ENCODE data around the gene NPC2. TPM values are rescaled to one million over a fixed set of nuclear protein-coding genes. Genes with fewer than 3 reads are reported as not detected.

The NPC2 gene
- total and polyA plus RNA-seq, 2 of the 4 experiments (the other 2 are of a cell fraction), result 210 to 273 TPM

DNA sequence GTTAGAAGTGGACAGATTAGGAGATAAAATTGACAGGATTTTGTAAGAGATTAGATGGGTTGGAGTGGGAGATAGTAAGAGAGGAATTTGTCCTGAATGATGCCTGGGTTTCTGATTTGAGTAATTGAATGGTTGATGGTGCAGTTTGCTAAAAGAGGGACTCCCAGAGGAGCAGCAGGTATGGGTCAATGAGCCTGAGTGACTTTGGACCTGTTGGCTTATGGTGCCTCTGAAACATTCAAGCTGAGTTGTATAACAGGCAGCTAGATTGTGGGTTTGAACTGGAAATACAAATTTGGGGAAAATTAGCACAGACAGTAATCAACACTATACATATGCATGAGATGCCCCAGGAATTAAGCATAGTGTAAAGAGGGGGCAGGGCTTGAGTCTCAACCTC lies 50.3 kb downstream of the NPC2 start:
- H4K91ac ChIP-seq (ENCODE audit: insufficient read depth, low read depth, low read length), result no peak overlapping the region
- no peak overlapping the region for H4K8ac ChIP-seq (ENCODE audit: low read depth in 2 of 2, low read length in 2 of 2)
- no peaks in the 10 kb centered on the region for H3K9me3 ChIP-seq (ENCODE audit: control insufficient read depth, insufficient read depth, low read length)
- H3K9ac ChIP-seq (ENCODE audit: low read depth, low read length), result no peak overlapping the region
- no peak overlapping the region for H3K27ac ChIP-seq (ENCODE audit: insufficient read depth, low read length)
- CTCF ChIA-PET, result no interaction called here
- no peaks in the 10 kb centered on the region for H3K79me1 ChIP-seq (ENCODE audit: low read depth in 1 of 2, low read length in 2 of 2)
- TF ChIP-seq MXI1 (IDR thresholded peaks at IDR 0.05; ENCODE audit: borderline replicate concordance, low read depth, low read length) (no peak), SMC3 (IDR thresholded peaks at IDR 0.05; ENCODE audit: low read depth, low read length) (no peak), MAFK (IDR thresholded peaks at IDR 0.05; ENCODE audit: low read depth, low read length) (no peak), RAD21 (IDR thresholded peaks at IDR 0.05; ENCODE audit: low read length) (no peak), FOS (IDR thresholded peaks at IDR 0.05; ENCODE audit: low read depth, low read length) (no peak), CHD1 (IDR thresholded peaks at IDR 0.05; ENCODE audit: low read depth, low read length) (no peak), RFX5 (IDR thresholded peaks at IDR 0.05; ENCODE audit: low read depth, low read length) (no peak), BHLHE40 (IDR thresholded peaks at IDR 0.05; ENCODE audit: low read depth, low read length) (no peak), NFE2L2 (IDR thresholded peaks at IDR 0.05; ENCODE audit: low read depth, low read length) (no peak), POLR2A (IDR thresholded peaks at IDR 0.05; ENCODE audit: low read depth, low read length) (no peak), MAZ (IDR thresholded peaks at IDR 0.05; ENCODE audit: borderline replicate concordance, low read depth, low read length) (no peak), RCOR1 (IDR thresholded peaks at IDR 0.05; ENCODE audit: insufficient replicate concordance, low read length) (no peak), CEBPB (IDR thresholded peaks at IDR 0.05; ENCODE audit: low read depth, low read length) (no peak)
- TF ChIP-seq, protein P1, sequence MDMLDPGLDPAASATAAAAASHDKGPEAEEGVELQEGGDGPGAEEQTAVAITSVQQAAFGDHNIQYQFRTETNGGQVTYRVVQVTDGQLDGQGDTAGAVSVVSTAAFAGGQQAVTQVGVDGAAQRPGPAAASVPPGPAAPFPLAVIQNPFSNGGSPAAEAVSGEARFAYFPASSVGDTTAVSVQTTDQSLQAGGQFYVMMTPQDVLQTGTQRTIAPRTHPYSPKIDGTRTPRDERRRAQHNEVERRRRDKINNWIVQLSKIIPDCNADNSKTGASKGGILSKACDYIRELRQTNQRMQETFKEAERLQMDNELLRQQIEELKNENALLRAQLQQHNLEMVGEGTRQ (IDR thresholded peaks at IDR 0.05; ENCODE audit: low read depth, low read length), result no peak
- TF ChIP-seq, protein P2, sequence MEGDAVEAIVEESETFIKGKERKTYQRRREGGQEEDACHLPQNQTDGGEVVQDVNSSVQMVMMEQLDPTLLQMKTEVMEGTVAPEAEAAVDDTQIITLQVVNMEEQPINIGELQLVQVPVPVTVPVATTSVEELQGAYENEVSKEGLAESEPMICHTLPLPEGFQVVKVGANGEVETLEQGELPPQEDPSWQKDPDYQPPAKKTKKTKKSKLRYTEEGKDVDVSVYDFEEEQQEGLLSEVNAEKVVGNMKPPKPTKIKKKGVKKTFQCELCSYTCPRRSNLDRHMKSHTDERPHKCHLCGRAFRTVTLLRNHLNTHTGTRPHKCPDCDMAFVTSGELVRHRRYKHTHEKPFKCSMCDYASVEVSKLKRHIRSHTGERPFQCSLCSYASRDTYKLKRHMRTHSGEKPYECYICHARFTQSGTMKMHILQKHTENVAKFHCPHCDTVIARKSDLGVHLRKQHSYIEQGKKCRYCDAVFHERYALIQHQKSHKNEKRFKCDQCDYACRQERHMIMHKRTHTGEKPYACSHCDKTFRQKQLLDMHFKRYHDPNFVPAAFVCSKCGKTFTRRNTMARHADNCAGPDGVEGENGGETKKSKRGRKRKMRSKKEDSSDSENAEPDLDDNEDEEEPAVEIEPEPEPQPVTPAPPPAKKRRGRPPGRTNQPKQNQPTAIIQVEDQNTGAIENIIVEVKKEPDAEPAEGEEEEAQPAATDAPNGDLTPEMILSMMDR (conservative IDR thresholded peaks at IDR 0.05; ENCODE audit: low read depth, low read length), result no peak
- TF ChIP-seq, protein P3, sequence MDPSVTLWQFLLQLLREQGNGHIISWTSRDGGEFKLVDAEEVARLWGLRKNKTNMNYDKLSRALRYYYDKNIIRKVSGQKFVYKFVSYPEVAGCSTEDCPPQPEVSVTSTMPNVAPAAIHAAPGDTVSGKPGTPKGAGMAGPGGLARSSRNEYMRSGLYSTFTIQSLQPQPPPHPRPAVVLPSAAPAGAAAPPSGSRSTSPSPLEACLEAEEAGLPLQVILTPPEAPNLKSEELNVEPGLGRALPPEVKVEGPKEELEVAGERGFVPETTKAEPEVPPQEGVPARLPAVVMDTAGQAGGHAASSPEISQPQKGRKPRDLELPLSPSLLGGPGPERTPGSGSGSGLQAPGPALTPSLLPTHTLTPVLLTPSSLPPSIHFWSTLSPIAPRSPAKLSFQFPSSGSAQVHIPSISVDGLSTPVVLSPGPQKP (IDR thresholded peaks at IDR 0.05; ENCODE audit: borderline replicate concordance, low read depth, low read length), result no peak
- H2AK9ac ChIP-seq (replicated peaks; ENCODE audit: low read depth, low read length, poor library complexity), result no peak overlapping the region
- H3K27me3 ChIP-seq (ENCODE audit: control insufficient read depth, insufficient read depth, low read length), result peaks cover 32% of the 10 kb centered on the region
- H4K20me1 ChIP-seq (ENCODE audit: insufficient read depth, low read length), result no peaks in the 10 kb centered on the region
- H4K5ac ChIP-seq (ENCODE audit: low read depth, low read length), result no peak overlapping the region
- ATAC-seq (ENCODE audit: low read depth), result no peak
- in situ Hi-C loops (cut with MboI; ENCODE audit: low sequenced_read_pairs), result no loop called here
- no peak overlapping the region for H2BK20ac ChIP-seq (ENCODE audit: low read depth, low read length)
- no peaks in the 10 kb centered on the region for H3K9me1 ChIP-seq (ENCODE audit: insufficient read depth, low read length)
- no peak overlapping the region for H2BK5ac ChIP-seq (ENCODE audit: low read depth, low read length, poor library complexity, severe bottlenecking)
- no peak overlapping the region for H3K23ac ChIP-seq (ENCODE audit: low read depth, low read length)
- no peak overlapping the region for H2BK15ac ChIP-seq (ENCODE audit: low read depth, low read length)
- H3K4ac ChIP-seq (ENCODE audit: low read depth, low read length), result no peak overlapping the region
- H2AFZ ChIP-seq (replicated peaks; ENCODE audit: low read length, poor library complexity), result no peak overlapping the region
- no peak overlapping the region for H2BK120ac ChIP-seq (ENCODE audit: low read depth, low read length)
- no peak overlapping the region for H2AK5ac ChIP-seq (ENCODE audit: low read depth, low read length)
- BruUV-seq (replicated peaks), result no TSS peak
- H3K4me1 ChIP-seq (ENCODE audit: control insufficient read depth, insufficient read depth, low read length), result no peaks in the 10 kb centered on the region
- no peaks in the 10 kb centered on the region for H3K36me3 ChIP-seq (ENCODE audit: control insufficient read depth, insufficient read depth, low read length)
- H3K4me2 ChIP-seq (ENCODE audit: low read depth, low read length), result no peak overlapping the region
- POLR2A ChIA-PET (ENCODE audit: unreplicated experiment), result no interaction called here
- dilution Hi-C loops (cut with HindIII; ENCODE audit: low sequenced_read_pairs, unreplicated experiment), result no loop called here
- no peak for DNase-seq
- no peak overlapping the region for H3K4me3 ChIP-seq (ENCODE audit: insufficient read depth, low read depth, low read length)
- no peak overlapping the region for H3K18ac ChIP-seq (ENCODE audit: low read depth, low read length)
- no peak overlapping the region for H3K56ac ChIP-seq (ENCODE audit: extremely low read depth, insufficient read depth, low read length)
- H3K14ac ChIP-seq (replicated peaks; ENCODE audit: low read depth, low read length), result no peak overlapping the region
- intact Hi-C loops (cut with micrococcal nuclease), result no loop called here
